CD4-positive, alpha-beta T cell treated with Interleukin-2 at 100 ng/mL for 4 hours (primary cell): ENCODE results near the gene CFLAR.
"Not testable (repeated sequence)": the region's sequence is repeated elsewhere in the genome, so short reads cannot be mapped to it uniquely, and the experiment has no call there.

Source experiments
- DNase-seq: peaks from one replicate; pipeline ENCODE4 v3.0.0-alpha.2; 2020; ENCODE audit warnings: low spot score

Gene CFLAR

GRCh38 chr2:201183365-201183727 is 67.4 kb downstream of the CFLAR start:
- no peak for DNase-seq

DNA sequence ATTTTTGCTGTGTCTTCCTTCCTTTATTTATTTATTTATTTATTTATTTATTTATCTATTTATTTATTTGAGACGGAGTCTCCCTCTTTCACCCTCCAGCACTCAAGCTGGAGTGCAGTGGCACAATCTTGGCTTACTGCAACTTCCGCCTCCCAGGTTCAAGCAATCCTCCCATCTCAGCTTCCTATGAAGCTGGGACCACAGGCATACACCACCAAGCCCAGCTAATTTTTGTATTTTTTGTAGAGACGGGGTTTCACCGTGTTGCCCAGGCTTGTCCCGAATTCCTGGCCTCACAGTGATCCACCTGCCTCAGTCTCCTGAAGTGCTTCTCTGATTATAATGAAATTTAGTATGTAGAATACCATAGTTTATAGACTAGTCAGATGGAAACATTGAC is 67.9 kb downstream of the CFLAR start:
- not testable (repeated sequence) for DNase-seq

DNA sequence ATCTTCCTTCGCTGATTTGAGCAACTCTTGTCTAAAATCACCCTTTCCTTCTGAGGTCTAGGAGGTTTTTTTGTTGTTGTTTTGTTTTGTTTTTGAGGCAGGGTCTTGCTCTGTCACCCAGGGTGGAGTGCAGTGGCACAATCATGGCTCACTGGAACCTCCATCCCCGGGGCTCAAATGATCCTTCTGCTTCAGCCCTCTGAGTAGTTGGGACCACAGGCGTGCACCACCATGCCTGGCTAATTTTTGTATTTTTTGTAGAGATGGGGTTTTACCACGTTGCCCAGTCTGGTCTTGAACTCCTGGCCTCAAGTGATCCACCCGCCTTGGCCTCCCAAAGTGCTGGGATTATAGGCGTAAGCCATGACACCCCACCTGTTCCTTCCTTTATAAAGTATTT is 68.3 kb downstream of the CFLAR start:
- not testable (repeated sequence) for DNase-seq

DNA sequence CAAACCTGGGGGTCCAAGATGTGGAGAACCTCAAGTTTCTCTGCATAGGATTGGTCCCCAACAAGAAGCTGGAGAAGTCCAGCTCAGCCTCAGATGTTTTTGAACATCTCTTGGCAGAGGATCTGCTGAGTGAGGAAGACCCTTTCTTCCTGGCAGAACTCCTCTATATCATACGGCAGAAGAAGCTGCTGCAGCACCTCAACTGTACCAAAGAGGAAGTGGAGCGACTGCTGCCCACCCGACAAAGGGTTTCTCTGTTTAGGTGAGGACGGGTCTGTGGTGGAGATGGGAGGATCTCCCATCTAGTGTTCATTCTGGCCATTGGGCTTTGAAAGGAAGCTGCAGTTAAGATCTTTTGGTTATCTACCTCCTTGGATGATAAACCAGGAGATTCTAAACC is 69.9 kb downstream of the CFLAR start:
- DNase-seq = no peak

DNA sequence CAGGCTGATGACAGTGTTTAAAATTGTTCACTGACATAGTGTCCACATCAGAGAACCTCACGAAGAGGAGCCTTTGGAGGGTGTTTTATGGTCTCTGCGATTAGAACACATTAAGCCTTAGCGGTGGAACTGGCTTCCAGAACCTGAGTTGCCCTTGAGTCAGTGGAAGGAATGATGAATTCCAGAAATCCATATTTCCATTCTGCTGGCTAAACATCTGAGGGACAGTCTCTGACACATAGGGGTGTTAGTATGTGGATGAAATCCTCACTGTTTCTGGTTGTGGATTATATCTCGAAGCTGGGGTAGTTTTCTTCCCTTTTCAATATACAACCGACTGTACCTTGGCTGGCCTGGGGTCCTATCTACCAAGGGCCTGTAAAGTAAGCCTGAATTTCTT is 71.0 kb downstream of the CFLAR start:
- DNase-seq = no peak

DNA sequence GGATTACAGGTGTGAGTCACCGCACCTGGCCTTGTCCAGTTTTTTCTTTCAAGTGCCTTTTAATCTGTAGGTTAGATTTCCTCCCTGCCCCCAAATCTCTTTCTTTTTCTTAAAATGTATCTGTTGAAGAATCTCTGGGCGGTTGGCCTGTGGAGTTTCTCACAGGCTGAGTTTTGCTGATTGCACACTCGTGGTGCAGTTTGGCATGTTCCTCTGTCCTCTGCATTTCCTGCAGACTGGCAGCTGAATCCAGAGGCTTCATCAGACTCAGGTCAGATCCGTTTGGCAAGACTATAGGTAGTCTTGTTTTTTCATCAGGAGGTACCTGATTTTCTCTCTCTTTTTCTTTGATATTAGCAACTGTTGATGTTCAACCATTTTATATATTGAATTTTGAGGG is 72.5 kb downstream of the CFLAR start:
- no peak for DNase-seq

DNA sequence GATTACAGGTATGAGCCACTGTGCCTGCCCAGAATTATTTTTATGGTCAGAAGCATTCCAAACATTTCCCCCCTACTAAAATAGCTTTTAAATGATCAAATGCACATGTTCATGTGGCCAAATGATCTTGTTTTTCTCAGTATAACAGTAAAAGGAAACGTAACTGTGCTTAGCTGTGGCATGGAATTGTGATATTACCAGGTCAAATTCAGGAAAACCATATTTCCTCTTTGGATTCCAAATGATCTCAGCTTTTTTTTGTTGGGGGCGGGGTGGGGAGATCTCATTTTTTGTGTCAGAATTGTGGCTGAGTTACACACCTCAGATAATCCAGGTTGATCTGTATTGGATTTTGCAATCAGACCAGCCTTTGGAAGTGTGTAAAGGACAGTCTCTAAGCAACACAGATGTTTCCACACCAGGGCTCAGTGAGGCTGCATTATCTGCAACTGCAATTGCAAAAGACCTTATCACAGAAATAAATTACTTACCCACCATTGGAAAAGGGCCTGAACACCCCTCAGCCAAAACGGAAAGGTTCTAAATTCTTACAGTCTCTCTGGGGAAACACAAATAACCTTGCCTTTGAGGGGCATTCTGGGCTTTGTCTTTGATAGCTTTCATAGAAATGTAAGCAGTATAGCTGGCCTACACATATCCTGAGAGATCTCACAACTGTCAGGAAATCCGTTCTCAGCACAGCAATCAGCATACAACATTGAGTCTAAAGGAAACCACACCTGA is 75.3 kb downstream of the CFLAR start:
- DNase-seq = peak; percentile 58

- peak; percentile 67 for DNase-seq
Measured at GRCh38 chr2:201194097-201194496, 78.1 kb downstream of the CFLAR start.

GRCh38 chr2:201195331-201195730 is 79.4 kb downstream of the CFLAR start:
- DNase-seq = no peak

DNA sequence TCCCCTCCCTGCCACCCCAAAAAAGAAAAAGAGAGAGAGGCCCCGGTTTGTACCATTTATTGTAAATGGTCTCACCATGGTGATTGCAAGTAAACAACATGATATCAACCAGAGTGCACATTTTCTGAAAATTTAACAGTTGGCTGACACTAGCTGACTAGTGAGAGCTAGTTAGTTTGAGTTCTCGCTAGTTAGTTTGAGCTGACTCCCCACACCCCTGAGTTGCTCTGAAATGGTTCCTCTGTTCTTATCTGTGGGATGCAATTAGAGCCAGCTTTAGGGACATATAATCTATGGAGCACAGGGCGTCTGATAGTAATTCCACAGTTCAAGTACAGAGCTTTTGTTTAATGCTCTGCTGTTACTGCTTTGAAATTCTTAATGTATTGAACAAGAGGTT is 80.0 kb downstream of the CFLAR start:
- DNase-seq = no peak

GRCh38 chr2:201196803-201197202 is 80.8 kb downstream of the CFLAR start:
- DNase-seq = no peak

GRCh38 chr2:201197781-201198180 is 81.8 kb downstream of the CFLAR start:
- DNase-seq = no peak

- DNase-seq = no peak
Measured at GRCh38 chr2:201199847-201200246, 83.9 kb downstream of the CFLAR start.

- DNase-seq = no peak
Measured at GRCh38 chr2:201200345-201200744, 84.4 kb downstream of the CFLAR start.

DNA sequence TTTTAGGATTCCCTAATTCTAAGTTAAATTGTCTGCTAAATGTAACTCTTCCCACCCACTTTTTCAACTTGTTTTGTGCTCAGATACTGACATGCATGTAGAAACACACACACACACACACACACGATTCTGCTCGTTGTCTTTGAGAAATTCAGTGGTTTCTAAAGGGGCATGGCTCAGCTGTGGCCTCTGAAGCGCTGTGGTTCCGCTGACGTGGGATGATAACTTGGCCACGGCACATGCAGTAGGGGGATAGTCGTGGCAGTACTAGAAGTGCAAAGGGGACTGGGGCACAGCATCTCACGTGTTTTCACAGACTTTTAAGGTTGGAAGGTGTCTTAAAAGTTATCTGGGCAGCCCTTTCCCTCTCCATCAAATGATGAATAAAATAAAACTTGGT is 85.4 kb downstream of the CFLAR start:
- no peak for DNase-seq

DNA sequence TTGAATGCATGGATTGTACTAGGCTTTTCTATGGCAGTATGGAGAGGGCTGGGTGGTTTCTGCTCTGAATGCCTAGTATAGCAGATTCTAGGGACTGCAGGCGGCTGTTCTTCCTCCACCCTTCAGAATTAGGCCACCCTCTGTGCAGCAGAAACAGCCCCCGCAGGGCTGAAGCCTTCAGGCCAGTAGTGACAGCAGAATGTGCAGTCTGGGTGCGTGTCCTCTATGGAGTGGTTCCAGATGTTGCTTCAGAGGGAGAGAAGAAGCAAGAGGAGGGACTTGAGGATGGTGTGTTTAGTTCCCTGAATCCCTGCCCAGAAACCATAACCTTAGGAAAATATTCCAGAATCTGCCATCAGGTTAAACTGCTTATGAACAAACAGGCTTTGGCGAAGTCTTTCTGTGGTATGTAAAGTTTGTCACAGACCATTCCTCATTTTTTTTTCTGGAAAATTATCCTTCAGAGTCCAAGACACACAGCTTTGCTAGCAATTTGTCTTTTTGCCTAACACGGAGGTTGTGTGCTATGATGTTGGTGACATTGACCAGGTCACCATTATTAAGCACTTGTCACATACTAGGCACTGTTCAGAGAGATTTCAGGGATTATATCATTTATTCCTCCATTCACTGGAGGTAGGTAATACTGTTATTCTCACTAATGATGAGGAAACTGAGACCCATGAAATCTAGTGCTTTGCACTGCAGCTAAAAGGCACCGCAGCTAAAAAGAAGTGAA is 88.1 kb downstream of the CFLAR start:
- DNase-seq = no peak

GRCh38 chr2:201204655-201205514 is 88.9 kb downstream of the CFLAR start:
- DNase-seq = no peak

DNA sequence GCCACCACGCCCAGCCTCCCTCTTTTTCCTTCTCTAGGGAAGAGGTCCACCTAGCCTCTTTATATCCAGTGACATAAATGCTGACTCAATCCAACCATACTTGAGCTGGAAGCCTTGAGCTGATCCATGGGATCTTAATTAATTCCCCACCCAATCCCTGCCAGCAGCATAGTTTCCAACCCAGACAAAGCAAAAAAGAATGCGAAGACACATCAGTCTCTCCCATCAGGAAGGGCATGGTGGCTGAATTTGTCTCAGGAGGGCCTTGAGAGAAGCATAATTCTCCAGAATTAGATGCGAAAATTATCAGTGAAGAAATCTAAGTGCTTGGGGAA is 89.5 kb downstream of the CFLAR start:
- no peak for DNase-seq

DNA sequence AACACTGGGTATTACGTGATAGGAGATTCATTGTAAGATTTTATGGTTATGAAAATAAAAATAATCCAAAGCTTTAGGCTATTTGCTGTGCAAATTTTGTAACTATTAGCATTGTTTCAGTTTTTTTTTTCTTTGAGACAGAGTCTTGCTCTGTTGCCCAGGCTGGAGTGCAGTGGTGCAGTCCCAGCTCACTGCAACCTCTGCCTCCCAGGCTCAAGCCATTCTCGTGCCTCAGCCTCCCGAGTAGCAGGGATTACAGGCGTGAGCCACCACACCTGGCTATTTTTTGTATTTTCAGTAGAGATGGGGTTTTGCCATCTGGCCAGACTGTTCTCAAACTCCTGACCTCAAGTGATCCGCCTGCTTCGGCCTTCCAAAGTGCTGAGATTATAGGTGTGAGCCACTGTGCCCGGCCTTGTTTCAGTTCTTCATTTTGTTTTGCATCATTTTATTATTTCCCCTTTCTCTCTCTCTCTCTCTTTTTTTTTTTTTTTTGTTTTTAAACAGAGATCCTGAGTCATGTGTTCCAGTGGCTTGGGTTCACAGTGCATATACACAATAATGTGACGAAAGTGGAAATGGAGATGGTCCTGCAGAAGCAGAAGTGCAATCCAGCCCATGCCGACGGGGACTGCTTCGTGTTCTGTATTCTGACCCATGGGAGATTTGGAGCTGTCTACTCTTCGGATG is 92.7 kb downstream of the CFLAR start:
- DNase-seq = no peak

DNA sequence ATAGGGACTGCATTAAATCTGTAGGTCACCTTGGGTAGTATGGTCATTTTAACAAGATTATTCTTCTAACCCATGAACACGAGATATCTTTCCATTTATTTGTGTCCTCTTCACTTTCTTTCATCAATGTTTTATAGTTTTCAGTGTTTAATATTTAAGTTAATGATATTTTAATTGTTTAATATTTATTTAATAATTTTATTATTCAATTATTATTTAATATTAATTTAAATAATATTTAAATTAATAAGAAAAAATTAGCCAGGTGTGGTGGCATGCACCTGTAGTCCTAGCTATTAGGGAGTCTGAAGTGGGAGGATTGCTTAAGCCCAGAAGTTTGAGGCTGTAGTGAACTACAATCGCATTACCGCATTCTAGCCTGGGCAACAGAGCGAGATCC is 100.0 kb downstream of the CFLAR start:
- no peak for DNase-seq

DNA sequence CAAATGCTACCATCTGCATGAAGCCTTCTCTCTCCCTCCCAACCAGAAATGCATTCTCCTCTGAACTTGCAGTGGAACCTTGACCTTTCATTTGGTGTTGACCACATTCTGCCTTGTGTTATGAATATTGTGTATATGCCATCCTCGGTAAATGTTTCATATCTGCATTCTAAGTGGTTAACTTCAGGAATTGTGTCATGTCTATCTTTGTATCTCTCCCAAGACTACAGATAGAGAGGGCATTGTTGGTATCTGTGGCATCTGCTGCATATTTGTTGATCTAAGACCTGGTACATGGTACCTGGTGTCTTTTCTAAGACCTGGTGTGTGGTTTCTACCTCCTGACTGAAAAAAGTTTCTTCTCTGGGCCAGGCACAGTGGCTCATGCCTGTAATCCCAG is 101.0 kb downstream of the CFLAR start:
- no peak for DNase-seq

DNA sequence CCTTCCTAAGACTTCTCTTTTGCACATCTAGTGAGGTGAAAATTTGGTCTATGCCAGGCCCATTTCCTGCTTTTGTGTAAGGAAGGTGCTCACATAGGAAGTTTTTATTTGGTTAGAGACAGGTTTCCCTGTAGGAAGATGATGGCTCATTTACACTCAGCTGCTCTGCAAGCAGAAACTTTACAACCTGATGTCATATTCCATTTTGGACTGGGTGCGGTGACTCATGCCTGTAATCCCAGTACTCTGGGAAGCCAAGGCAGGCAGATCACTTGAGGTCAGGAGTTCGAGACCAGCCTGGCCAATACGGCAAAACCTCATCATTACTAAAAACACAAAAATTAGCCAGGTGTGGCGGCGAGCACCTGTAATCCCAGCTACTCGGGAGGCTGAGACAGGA is 102.8 kb downstream of the CFLAR start:
- DNase-seq = no peak
